SK-N-SH treated with all-trans-retinoic acid at 6 μM for 48 hours (cell line): ENCODE measurements around the gene CCDC8.

Experiments
- ARNTL ChIP-seq: fragments of 450-650 bp; formaldehyde crosslinking; IDR thresholded peaks from 2 replicates; pipeline ENCODE4 v1.5.0; 2020; ENCODE audit warnings: low read depth, mild to moderate bottlenecking, moderate library complexity, borderline replicate concordance
- CSDC2 ChIP-seq: fragments of 250-450 bp; sonication (Bioruptor Pico); IDR thresholded peaks from 2 replicates; pipeline ENCODE4 v1.5.0; 2020; ENCODE audit warnings: mild to moderate bottlenecking, moderate library complexity
- PPARA ChIP-seq: fragments of 250-450 bp; sonication (Bioruptor Pico); IDR thresholded peaks from 2 replicates; pipeline ENCODE4 v1.5.0; 2020; ENCODE audit warnings: mild to moderate bottlenecking, borderline replicate concordance
- ZFP30 ChIP-seq: fragments of 450-650 bp; formaldehyde crosslinking; IDR thresholded peaks from 2 replicates; pipeline ENCODE4 v1.5.0; 2022; ENCODE audit warnings: mild to moderate bottlenecking, moderate library complexity

DNA sequence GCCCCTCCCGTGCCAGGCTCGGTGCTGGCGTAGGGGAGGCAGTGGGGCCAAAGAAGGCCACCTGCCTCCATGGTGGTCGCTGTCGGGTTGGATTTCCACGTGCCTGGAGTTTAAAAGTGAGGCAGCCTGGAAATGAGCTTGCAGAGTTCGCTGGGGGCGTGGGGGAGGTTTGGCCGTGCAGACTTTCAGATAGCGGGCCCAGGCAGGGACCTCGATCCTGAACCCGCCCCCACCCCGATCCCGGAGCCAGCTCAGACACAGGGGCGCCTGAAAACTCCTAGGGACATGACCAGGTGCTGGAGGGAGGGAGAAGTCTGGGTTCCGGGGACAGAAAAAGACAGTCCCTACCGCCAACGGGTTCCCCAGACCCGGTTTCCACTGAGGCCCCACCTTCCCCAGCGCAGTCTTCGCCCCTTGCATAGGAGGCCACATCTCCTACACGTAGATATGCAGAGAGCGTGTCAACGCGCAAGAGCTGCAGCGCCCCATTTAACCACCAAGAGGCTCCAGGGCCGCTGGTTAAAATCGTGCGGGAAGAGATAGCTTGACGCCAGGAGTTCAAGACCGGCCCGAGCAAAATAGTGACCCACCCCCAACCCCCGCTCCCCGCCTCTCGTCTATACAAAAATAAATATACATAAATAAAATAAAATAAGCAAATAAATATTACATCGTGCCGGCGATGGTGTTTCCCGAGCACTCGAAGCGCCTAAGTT is 8.5 kb downstream of the CCDC8 start:
- TF ChIP-seq ZFP30 (CRISPR knock-in tag) = no peak
- no peak for TF ChIP-seq ARNTL (CRISPR knock-in tag)
- no peak for TF ChIP-seq PPARA
- TF ChIP-seq CSDC2 (CRISPR knock-in tag) = no peak
